ENCODE measurements around the gene ST7. TPM values are rescaled to one million over a fixed set of nuclear protein-coding genes. Genes with fewer than 3 reads are reported as not detected.

The ST7 gene
- total RNA-seq, 2 experiments from 2014 or later, result 4.9 to 5.4 TPM

DNA sequence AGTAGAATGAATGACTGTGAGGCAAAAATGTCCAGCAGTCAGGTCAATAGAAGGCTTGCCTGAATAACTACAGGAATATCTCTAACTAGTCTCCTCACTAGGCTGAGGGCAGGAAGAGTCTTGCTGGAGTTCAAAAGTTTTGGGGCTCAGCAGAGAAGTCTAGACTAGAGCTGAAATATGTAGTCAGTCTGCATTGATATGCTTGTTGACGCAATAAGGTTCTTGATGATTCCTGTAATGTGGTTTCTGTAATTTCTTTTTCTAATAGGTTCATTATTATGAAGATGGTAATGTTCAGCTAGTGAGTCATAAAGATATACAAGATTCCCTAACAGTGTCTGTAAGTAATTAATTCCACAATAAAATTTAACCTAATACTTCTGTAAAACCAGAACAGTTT lies 41.5 kb upstream of the ST7 start:
- DNase-seq (no peak), ATAC-seq (ENCODE audit: poor library complexity) (no peak)
- Mint-ChIP-seq H3K27me3 (no peaks in the 10 kb centered on the region), H3K4me3 (no peak overlapping the region), H3K9me3 (no peaks in the 10 kb centered on the region), H3K36me3 (ENCODE audit: low read depth) (peaks cover 91% of the 10 kb centered on the region), H3K4me1 (ENCODE audit: low read depth) (no peaks in the 10 kb centered on the region), H3K27ac (no peak overlapping the region)
- Histone ChIP-seq H3K27ac (ENCODE audit: low read depth in 1 of 2, low read length in 2 of 2) (no peak overlapping the region), H3K4me3 (ENCODE audit: low read length) (no peak overlapping the region), H3K9me3 (ENCODE audit: control insufficient read depth in 1 of 2, insufficient read depth in 1 of 2, low read length in 2 of 2) (no peaks in the 10 kb centered on the region), H3K4me1 (ENCODE audit: insufficient read depth, low read length) (no peaks in the 10 kb centered on the region), H3K27me3 (ENCODE audit: control insufficient read depth in 1 of 2, insufficient read depth in 2 of 2, low read length in 2 of 2) (no peaks in the 10 kb centered on the region), H3K36me3 (ENCODE audit: insufficient read depth, low read length) (peaks cover 59% of the 10 kb centered on the region)
- no peak for TF ChIP-seq CTCF (IDR thresholded peaks at IDR 0.05)
- intact Hi-C loops (cut with DNase I, micrococcal nuclease), result loop anchor here in 1 of 2 experiments (10.0 kb wide), 1 partner anchor 47 kb away; the partner anchor contains the start of gene CAPZA2
- ChIA-PET CTCF (interaction anchor here (1.2 kb wide), 1 partner anchor 216 kb away, joined by 3 read pairs; no protein-coding TSS in a partner anchor), POLR2A (interaction anchor here (0.6 kb wide), 1 partner anchor 42 kb away, joined by 3 read pairs; no protein-coding TSS in a partner anchor)

- no peak for DNase-seq
- POLR2A ChIA-PET, result no interaction called here
- CTCF ChIA-PET, result interaction anchor here (1.2 kb wide), 1 partner anchor 215 kb away, joined by 3 read pairs; no protein-coding TSS in a partner anchor
- no peak overlapping the region for H3K4me3 ChIP-seq (ENCODE audit: low read length)
- no peak for TF ChIP-seq CTCF (IDR thresholded peaks at IDR 0.05)
- H3K27ac Mint-ChIP-seq, result no peak overlapping the region
- no peaks in the 10 kb centered on the region for H3K27me3 Mint-ChIP-seq
- no peaks in the 10 kb centered on the region for H3K4me1 Mint-ChIP-seq (ENCODE audit: low read depth)
- H3K27ac ChIP-seq (ENCODE audit: low read depth in 1 of 2, low read length in 2 of 2), result no peak overlapping the region
- no peak overlapping the region for H3K4me3 Mint-ChIP-seq
- intact Hi-C loops (cut with DNase I, micrococcal nuclease), result loop anchor here in 1 of 2 experiments (10.0 kb wide), 1 partner anchor 48 kb away; the partner anchor contains the start of gene CAPZA2
- ATAC-seq (ENCODE audit: poor library complexity), result no peak
- no peaks in the 10 kb centered on the region for H3K9me3 ChIP-seq (ENCODE audit: control insufficient read depth in 1 of 2, insufficient read depth in 1 of 2, low read length in 2 of 2)
- peaks cover 65% of the 10 kb centered on the region for H3K36me3 ChIP-seq (ENCODE audit: insufficient read depth, low read length)
- peaks cover 89% of the 10 kb centered on the region for H3K36me3 Mint-ChIP-seq (ENCODE audit: low read depth)
- H3K4me1 ChIP-seq (ENCODE audit: insufficient read depth, low read length), result no peaks in the 10 kb centered on the region
- no peaks in the 10 kb centered on the region for H3K9me3 Mint-ChIP-seq
- H3K27me3 ChIP-seq (ENCODE audit: control insufficient read depth in 1 of 2, insufficient read depth in 2 of 2, low read length in 2 of 2), result no peaks in the 10 kb centered on the region
These were observed 40.9 kb upstream of the ST7 start for GRCh38 chr7:116912269-116912909.

DNA sequence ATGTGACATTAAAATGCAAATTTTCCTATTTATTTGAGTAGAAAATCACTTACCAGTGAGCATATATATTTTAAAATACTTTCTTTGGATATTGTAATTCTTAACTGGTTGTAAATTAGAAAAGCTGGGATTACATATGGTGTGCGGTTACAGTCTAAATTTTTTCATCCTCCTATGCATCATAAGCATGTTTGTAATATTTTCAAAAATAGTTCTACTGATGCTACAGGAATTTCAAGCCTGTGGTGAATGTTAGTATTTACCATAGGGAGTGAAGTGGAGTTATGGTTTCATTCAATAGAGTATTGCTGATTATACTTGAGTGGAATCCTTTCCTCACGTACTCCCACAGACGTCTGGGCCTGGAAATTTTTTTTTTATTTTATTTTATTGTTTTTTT lies 34.6 kb upstream of the ST7 start:
- intact Hi-C loops (cut with DNase I, micrococcal nuclease), result loop anchor here in 1 of 2 experiments (10.0 kb wide), 1 partner anchor 54 kb away; the partner anchor contains the start of gene CAPZA2

More for the DNA sequence above, 34.6 kb upstream of the ST7 start:
- no peak overlapping the region for H3K27ac Mint-ChIP-seq
- DNase-seq (no peak), ATAC-seq (ENCODE audit: poor library complexity) (no peak)
- POLR2A ChIA-PET, result no interaction called here
- Histone ChIP-seq H3K27ac (ENCODE audit: low read depth in 1 of 2, low read length in 2 of 2) (no peak overlapping the region), H3K27me3 (ENCODE audit: control insufficient read depth in 1 of 2, insufficient read depth in 2 of 2, low read length in 2 of 2) (no peaks in the 10 kb centered on the region), H3K4me1 (ENCODE audit: insufficient read depth, low read length) (no peaks in the 10 kb centered on the region), H3K9me3 (ENCODE audit: control insufficient read depth in 1 of 2, insufficient read depth in 1 of 2, low read length in 2 of 2) (no peaks in the 10 kb centered on the region), H3K4me3 (ENCODE audit: low read length) (no peak overlapping the region), H3K36me3 (ENCODE audit: insufficient read depth, low read length) (peaks cover 46% of the 10 kb centered on the region)
- no peaks in the 10 kb centered on the region for H3K9me3 Mint-ChIP-seq
- H3K36me3 Mint-ChIP-seq (ENCODE audit: low read depth), result peaks cover 57% of the 10 kb centered on the region
- no peaks in the 10 kb centered on the region for H3K4me1 Mint-ChIP-seq (ENCODE audit: low read depth)
- CTCF ChIA-PET, result interaction anchor here (0.9 kb wide), 1 partner anchor 12 kb away, joined by 3 read pairs; no protein-coding TSS in a partner anchor
- no peak overlapping the region for H3K4me3 Mint-ChIP-seq
- no peak for TF ChIP-seq CTCF (IDR thresholded peaks at IDR 0.05)
- H3K27me3 Mint-ChIP-seq, result no peaks in the 10 kb centered on the region
